ENCODE results near the gene C1RL.

C1RL gene

DNA sequence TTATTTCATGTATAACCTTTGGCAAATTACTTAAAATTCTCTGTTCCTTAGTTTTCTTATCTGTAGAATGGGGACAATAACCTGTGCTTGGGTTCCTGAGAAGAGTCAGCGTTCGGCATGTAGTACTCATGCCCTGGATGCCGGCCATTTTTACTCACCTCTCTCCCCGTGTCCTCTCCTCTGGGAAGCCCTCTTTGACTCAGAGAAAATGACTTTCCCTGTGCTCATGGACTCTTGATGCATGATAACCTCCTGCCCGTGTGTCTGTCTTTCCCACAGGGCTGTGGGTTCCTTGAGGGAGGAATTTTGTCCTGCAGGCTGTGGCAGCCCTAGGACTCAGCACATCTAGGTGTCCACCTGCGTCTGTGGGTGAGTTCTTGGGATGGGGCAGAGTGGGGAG is 5.8 kb upstream of the C1RL start:
- DNase-seq (ENCODE audit: low read depth), result no peak
- no peak overlapping the region for H3K4me3 ChIP-seq (ENCODE audit: low read length)
- TF ChIP-seq CTCF (IDR thresholded peaks at IDR 0.05; ENCODE audit: insufficient read depth, low read depth, low read length, missing control alignments), result no peak

DNA sequence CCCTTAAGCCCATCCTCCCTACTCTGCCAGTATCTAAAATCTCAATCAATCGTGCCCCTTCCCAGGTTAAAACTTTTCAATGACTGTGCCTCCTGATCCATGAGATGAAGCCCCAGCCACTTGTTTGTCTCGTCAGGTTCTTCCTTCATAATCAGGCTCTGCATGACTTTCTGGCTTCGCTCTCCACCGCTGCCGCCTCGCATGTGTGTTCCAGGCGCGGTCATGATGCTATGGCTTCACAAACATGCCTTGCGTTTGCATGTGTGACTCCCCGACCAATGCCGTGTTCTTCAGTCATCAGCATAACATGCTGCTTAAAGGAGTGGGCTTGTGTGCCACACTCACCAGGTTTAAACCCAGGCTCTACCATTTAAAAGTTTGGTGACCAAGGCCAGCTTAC is 5.0 kb upstream of the C1RL start:
- DNase-seq (ENCODE audit: low read depth), result no peak
- H3K4me3 ChIP-seq (ENCODE audit: low read length), result no peak overlapping the region
- TF ChIP-seq CTCF (IDR thresholded peaks at IDR 0.05; ENCODE audit: insufficient read depth, low read depth, low read length, missing control alignments), result no peak

DNA sequence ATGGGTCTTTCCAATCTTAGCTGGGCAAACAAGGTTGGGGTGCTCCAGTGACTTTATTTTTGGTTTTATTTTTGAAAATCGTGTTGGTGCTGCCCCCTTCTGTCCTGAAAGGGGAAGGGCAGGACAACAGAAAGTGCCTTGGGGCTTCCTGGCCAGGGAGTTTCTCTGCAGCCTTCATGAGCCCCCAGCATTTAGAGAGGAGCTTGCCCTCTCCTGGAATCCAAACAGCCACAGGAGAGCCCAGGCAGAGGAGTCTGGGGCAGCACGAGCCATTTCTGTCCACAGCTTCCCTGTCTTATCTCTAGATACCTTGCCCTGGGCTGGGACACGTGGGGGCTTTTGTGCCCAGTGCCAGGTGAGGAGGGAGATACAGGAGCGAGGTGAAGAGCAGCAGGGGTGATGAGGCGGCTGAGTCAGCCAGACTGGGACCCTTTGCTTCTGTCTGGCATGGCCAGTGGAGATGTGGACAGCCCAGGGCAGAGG is 4.4 kb upstream of the C1RL start:
- peak; percentile 87 for TF ChIP-seq CTCF (IDR thresholded peaks at IDR 0.05; ENCODE audit: insufficient read depth, low read depth, low read length, missing control alignments)
- peak; percentile 45 for DNase-seq (ENCODE audit: low read depth)

GRCh38 chr12:7112041-7112440 is 3.0 kb upstream of the C1RL start:
- DNase-seq (ENCODE audit: low read depth), result no peak
- no peak overlapping the region for H3K4me3 ChIP-seq (ENCODE audit: low read length)
- no peak for TF ChIP-seq CTCF (IDR thresholded peaks at IDR 0.05; ENCODE audit: insufficient read depth, low read depth, low read length, missing control alignments)

More for the DNA sequence above, 4.4 kb upstream of the C1RL start:
- H3K4me3 ChIP-seq (ENCODE audit: low read length), result no peak overlapping the region

GRCh38 chr12:7110661-7111060 is 1.6 kb upstream of the C1RL start:
- no peak for TF ChIP-seq CTCF (IDR thresholded peaks at IDR 0.05; ENCODE audit: insufficient read depth, low read depth, low read length, missing control alignments)
- no peak for DNase-seq (ENCODE audit: low read depth)
- no peak overlapping the region for H3K4me3 ChIP-seq (ENCODE audit: low read length)

DNA sequence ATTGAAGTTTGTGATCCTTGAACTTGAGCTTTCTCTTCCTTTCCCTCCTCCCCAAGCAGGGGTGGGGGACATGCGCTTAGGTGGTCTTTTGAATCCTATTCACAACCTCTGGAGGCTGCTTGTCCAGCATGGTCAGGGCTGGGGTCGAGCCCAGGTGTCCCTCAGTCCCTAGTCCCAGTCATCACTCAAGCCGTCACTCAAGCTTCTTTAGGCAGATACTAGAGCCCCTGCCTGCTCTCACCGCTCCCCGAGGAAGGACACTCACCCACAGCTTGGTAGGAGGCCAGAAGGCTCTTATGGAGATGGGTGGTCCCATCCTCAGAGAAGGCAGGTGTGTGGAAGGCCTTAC is 532 bp upstream of the C1RL start:
- no peak for DNase-seq (ENCODE audit: low read depth)
- no peak for TF ChIP-seq CTCF (IDR thresholded peaks at IDR 0.05; ENCODE audit: insufficient read depth, low read depth, low read length, missing control alignments)
- H3K4me3 ChIP-seq (ENCODE audit: low read length), result peak overlapping the region; percentile 76

GRCh38 chr12:7108003-7108795 is 815 bp downstream of the C1RL start:
- peak; percentile 88 for DNase-seq (ENCODE audit: low read depth)
- peak overlapping the region; percentile 76 for H3K4me3 ChIP-seq (ENCODE audit: low read length)
- TF ChIP-seq CTCF (IDR thresholded peaks at IDR 0.05; ENCODE audit: insufficient read depth, low read depth, low read length, missing control alignments), result no peak
